ENCODE measurements around the gene THADA.

DNA sequence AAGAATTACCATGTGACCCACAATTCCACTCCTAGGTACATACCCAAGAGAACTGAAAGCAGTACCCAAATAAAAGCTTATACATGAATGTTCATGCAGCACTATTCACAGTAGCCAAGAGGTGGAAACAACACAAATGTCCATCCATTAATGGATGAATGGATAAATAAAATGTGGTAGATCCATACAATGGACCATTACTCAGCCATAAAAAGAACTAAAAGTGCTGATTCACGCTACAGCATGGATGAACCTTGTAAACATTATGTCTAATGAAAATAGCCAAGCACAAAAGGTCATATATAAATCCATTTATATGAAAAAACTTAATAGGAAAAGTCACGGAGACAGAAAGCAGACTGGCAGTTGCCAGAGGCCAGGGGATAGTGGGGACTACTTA is 345.8 kb downstream of the THADA start:
- TF ChIP-seq, protein P1, sequence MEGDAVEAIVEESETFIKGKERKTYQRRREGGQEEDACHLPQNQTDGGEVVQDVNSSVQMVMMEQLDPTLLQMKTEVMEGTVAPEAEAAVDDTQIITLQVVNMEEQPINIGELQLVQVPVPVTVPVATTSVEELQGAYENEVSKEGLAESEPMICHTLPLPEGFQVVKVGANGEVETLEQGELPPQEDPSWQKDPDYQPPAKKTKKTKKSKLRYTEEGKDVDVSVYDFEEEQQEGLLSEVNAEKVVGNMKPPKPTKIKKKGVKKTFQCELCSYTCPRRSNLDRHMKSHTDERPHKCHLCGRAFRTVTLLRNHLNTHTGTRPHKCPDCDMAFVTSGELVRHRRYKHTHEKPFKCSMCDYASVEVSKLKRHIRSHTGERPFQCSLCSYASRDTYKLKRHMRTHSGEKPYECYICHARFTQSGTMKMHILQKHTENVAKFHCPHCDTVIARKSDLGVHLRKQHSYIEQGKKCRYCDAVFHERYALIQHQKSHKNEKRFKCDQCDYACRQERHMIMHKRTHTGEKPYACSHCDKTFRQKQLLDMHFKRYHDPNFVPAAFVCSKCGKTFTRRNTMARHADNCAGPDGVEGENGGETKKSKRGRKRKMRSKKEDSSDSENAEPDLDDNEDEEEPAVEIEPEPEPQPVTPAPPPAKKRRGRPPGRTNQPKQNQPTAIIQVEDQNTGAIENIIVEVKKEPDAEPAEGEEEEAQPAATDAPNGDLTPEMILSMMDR (IDR thresholded peaks at IDR 0.05) = no peak
- TF ChIP-seq POLR2A (IDR thresholded peaks at IDR 0.05) (no peak), POLR2AphosphoS5 (IDR thresholded peaks at IDR 0.05) (no peak)
